ENCODE data around the gene CHPF2. TPM values are rescaled to one million over a fixed set of nuclear protein-coding genes. Genes with fewer than 3 reads are reported as not detected.

The CHPF2 gene
- total RNA-seq, 1 experiment from 2014 or later = 25.0 TPM

- peaks cover 13% of the 10 kb centered on the region for H3K36me3 ChIP-seq (replicated peaks; ENCODE audit: control insufficient read depth, insufficient read depth, low read length)
- H3K27me3 ChIP-seq (ENCODE audit: control insufficient read depth, insufficient read depth, low read length) = no peaks in the 10 kb centered on the region
- H3K4me3 ChIP-seq (ENCODE audit: insufficient read depth, low read depth, low read length) = no peak overlapping the region
- DNase-seq = peak; percentile 33
Measured at GRCh38 chr7:151235091-151235787, 3.0 kb downstream of the CHPF2 start.

- Histone ChIP-seq H3K36me3 (replicated peaks; ENCODE audit: control insufficient read depth, insufficient read depth, low read length) (peaks cover 13% of the 10 kb centered on the region), H3K27me3 (ENCODE audit: control insufficient read depth, insufficient read depth, low read length) (no peaks in the 10 kb centered on the region), H3K4me3 (ENCODE audit: insufficient read depth, low read depth, low read length) (no peak overlapping the region)
- peak; percentile 25 for DNase-seq
Measured at GRCh38 chr7:151236406-151236805, 4.1 kb downstream of the CHPF2 start.

GRCh38 chr7:151237244-151238189 is 5.2 kb downstream of the CHPF2 start:
- peak; percentile 51 for DNase-seq
- no peaks in the 10 kb centered on the region for H3K27me3 ChIP-seq (ENCODE audit: control insufficient read depth, insufficient read depth, low read length)
- H3K4me3 ChIP-seq (ENCODE audit: insufficient read depth, low read depth, low read length) = no peak overlapping the region
- H3K36me3 ChIP-seq (replicated peaks; ENCODE audit: control insufficient read depth, insufficient read depth, low read length) = peaks cover 13% of the 10 kb centered on the region

- Histone ChIP-seq H3K36me3 (replicated peaks; ENCODE audit: control insufficient read depth, insufficient read depth, low read length) (peaks cover 13% of the 10 kb centered on the region), H3K4me3 (ENCODE audit: insufficient read depth, low read depth, low read length) (no peak overlapping the region), H3K27me3 (ENCODE audit: control insufficient read depth, insufficient read depth, low read length) (no peaks in the 10 kb centered on the region)
- peak; percentile 55 for DNase-seq
Measured at GRCh38 chr7:151238190-151238810, 6.0 kb downstream of the CHPF2 start.

- DNase-seq = peak; percentile 36
- H3K4me3 ChIP-seq (ENCODE audit: insufficient read depth, low read depth, low read length) = no peak overlapping the region
- H3K27me3 ChIP-seq (ENCODE audit: control insufficient read depth, insufficient read depth, low read length) = no peaks in the 10 kb centered on the region
- H3K36me3 ChIP-seq (replicated peaks; ENCODE audit: control insufficient read depth, insufficient read depth, low read length) = peaks cover 13% of the 10 kb centered on the region
Measured at GRCh38 chr7:151238924-151239836, 6.9 kb downstream of the CHPF2 start.

GRCh38 chr7:151239837-151240459 is 7.7 kb downstream of the CHPF2 start:
- H3K4me3 ChIP-seq (ENCODE audit: insufficient read depth, low read depth, low read length) = no peak overlapping the region
- H3K36me3 ChIP-seq (replicated peaks; ENCODE audit: control insufficient read depth, insufficient read depth, low read length) = peaks cover 13% of the 10 kb centered on the region
- H3K27me3 ChIP-seq (ENCODE audit: control insufficient read depth, insufficient read depth, low read length) = peaks cover 3% of the 10 kb centered on the region
- DNase-seq = no peak

GRCh38 chr7:151240536-151240935 is 8.3 kb downstream of the CHPF2 start:
- peak; percentile 54 for DNase-seq
- H3K4me3 ChIP-seq (ENCODE audit: insufficient read depth, low read depth, low read length) = no peak overlapping the region
- peaks cover 7% of the 10 kb centered on the region for H3K27me3 ChIP-seq (ENCODE audit: control insufficient read depth, insufficient read depth, low read length)
- H3K36me3 ChIP-seq (replicated peaks; ENCODE audit: control insufficient read depth, insufficient read depth, low read length) = peaks cover 12% of the 10 kb centered on the region

- H3K4me3 ChIP-seq (ENCODE audit: insufficient read depth, low read depth, low read length) = no peak overlapping the region
- peaks cover 13% of the 10 kb centered on the region for H3K27me3 ChIP-seq (ENCODE audit: control insufficient read depth, insufficient read depth, low read length)
- H3K36me3 ChIP-seq (replicated peaks; ENCODE audit: control insufficient read depth, insufficient read depth, low read length) = peaks cover 8% of the 10 kb centered on the region
- DNase-seq = peak; percentile 46
Measured at GRCh38 chr7:151240942-151241754, 8.9 kb downstream of the CHPF2 start.

GRCh38 chr7:151241755-151242096 is 9.4 kb downstream of the CHPF2 start:
- no peak for DNase-seq
- peaks cover 7% of the 10 kb centered on the region for H3K36me3 ChIP-seq (replicated peaks; ENCODE audit: control insufficient read depth, insufficient read depth, low read length)
- H3K27me3 ChIP-seq (ENCODE audit: control insufficient read depth, insufficient read depth, low read length) = peaks cover 19% of the 10 kb centered on the region
- H3K4me3 ChIP-seq (ENCODE audit: insufficient read depth, low read depth, low read length) = no peak overlapping the region

GRCh38 chr7:151242159-151243044 is 10.1 kb downstream of the CHPF2 start:
- Histone ChIP-seq H3K27me3 (ENCODE audit: control insufficient read depth, insufficient read depth, low read length) (peaks cover 26% of the 10 kb centered on the region), H3K4me3 (ENCODE audit: insufficient read depth, low read depth, low read length) (no peak overlapping the region), H3K36me3 (replicated peaks; ENCODE audit: control insufficient read depth, insufficient read depth, low read length) (peaks cover 2% of the 10 kb centered on the region)
- DNase-seq = peak; percentile 53

GRCh38 chr7:151243045-151243349 is 10.7 kb downstream of the CHPF2 start:
- H3K36me3 ChIP-seq (replicated peaks; ENCODE audit: control insufficient read depth, insufficient read depth, low read length) = peaks cover under 1% of the 10 kb centered on the region

GRCh38 chr7:151243408-151244195 is 11.3 kb downstream of the CHPF2 start:
- no peaks in the 10 kb centered on the region for H3K36me3 ChIP-seq (replicated peaks; ENCODE audit: control insufficient read depth, insufficient read depth, low read length)
- peak; percentile 66 for DNase-seq
- H3K4me3 ChIP-seq (ENCODE audit: insufficient read depth, low read depth, low read length) = no peak overlapping the region
- peaks cover 37% of the 10 kb centered on the region for H3K27me3 ChIP-seq (ENCODE audit: control insufficient read depth, insufficient read depth, low read length)

More at GRCh38 chr7:151243045-151243349, 10.7 kb downstream of the CHPF2 start:
- Histone ChIP-seq H3K4me3 (ENCODE audit: insufficient read depth, low read depth, low read length) (no peak overlapping the region), H3K27me3 (ENCODE audit: control insufficient read depth, insufficient read depth, low read length) (peaks cover 32% of the 10 kb centered on the region)
- DNase-seq = no peak

Data from H7 (cell line).